ENCODE data around the gene CCDC17.

CCDC17 gene

GRCh38 chr1:45584351-45585109, 39.3 kb downstream of the CCDC17 start:
- in situ Hi-C loops (cut with HindIII; ENCODE audit: low sequenced_read_pairs): no loop called here

- in situ Hi-C loops (cut with HindIII; ENCODE audit: low sequenced_read_pairs): no loop called here
These were observed 40.0 kb downstream of the CCDC17 start, which contains the start of gene NASP for GRCh38 chr1:45583666-45584350. NASP (plus strand) TSS chr1:45584041; CDS start chr1:45584147, 106 bp downstream.

DNA sequence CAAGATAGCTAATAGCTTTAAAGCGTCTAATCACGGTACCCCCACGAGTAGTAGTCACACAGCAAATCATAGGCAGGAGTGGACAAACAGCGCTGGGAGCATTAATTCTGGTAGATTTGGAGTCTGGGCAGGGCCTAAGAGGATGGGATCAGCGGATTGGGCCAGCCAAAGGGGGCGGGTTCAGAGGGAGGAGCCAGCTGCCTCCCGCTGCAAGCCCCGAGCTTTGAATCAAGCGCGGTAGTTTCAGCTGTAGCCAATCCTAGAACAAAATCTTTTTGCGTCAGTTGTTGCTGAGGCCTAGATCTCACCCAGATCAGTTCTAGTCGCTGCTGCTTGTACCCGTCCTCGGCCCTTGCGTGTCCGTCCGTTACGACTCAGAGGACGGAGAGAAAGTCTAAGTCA, 40.6 kb downstream of the CCDC17 start:
- in situ Hi-C loops (cut with HindIII; ENCODE audit: low sequenced_read_pairs): no loop called here

- in situ Hi-C loops (cut with HindIII; ENCODE audit: low sequenced_read_pairs): no loop called here
These were observed 49.7 kb downstream of the CCDC17 start for GRCh38 chr1:45574105-45574626.

- in situ Hi-C loops (cut with HindIII; ENCODE audit: low sequenced_read_pairs): no loop called here
These were observed 50.5 kb downstream of the CCDC17 start for GRCh38 chr1:45573231-45573804.

DNA sequence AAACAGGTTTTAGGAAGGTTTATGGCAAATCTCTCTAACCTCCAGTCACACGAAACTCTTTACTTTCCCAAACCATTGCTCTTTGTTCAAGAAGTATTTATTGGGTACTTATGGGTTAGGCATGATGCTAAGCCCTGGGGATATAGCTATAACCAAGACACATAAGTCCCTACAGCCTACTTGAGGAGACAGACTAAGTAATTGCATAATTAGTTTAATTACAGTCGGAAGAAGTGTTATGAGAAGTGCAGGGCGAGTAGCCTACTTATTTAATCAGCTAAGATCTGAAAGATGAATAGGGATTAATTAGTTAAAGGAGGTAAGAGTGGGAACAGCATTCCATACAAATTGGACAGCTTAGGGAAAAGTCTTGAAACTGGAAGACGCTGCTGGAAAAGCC, 53.2 kb downstream of the CCDC17 start:
- in situ Hi-C loops (cut with HindIII; ENCODE audit: low sequenced_read_pairs): no loop called here
